Activated T-cell treated with anti-CD3 and anti-CD28 coated beads, Interleukin-2, amount 50 U/mL, for 1 hour (primary cell): Measurements from ENCODE around the gene LDLRAD4.
"Not testable (repeated sequence)": the region's sequence is repeated elsewhere in the genome, so short reads cannot be mapped to it uniquely, and the experiment has no call there.

Experiments used
- DNase-seq: peaks from one replicate; pipeline ENCODE4 v3.0.0-alpha.2; 2020

LDLRAD4 gene

DNA sequence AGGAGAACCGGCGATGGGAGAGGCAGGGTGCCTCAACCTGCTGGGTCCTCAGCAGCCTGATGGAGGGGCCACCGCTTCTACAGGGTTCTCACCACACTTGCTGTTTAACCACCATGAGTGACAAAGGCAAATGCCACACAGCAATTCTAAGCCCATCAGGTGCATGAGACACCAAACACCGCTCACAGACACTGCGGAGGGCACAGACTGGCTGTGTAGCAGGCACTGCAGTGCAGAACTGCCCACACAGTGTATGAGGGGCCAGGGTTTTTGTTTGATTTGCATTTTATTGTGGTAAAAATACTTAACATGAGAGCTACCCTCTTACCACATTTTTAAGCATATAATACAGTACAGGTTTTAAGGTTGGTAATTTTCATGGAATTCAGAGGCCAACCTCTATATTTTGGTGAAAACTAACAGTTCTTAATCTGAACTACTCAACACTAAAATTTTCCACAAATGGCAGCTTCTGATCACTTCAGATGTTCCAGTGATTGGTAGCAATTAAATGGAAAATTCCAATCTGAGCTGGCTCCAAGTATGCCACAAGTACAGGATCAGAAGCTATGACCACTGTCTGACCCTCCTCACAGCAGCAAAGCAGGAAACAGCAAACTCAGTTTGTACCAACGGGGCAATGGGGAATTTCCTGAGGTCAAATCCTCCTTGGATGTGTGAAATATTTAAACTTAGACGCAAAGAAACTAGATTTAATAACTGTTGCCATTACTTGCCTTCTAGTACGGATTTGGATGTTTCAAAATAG, 440.1 kb downstream of the LDLRAD4 start:
- DNase-seq, result no peak

DNA sequence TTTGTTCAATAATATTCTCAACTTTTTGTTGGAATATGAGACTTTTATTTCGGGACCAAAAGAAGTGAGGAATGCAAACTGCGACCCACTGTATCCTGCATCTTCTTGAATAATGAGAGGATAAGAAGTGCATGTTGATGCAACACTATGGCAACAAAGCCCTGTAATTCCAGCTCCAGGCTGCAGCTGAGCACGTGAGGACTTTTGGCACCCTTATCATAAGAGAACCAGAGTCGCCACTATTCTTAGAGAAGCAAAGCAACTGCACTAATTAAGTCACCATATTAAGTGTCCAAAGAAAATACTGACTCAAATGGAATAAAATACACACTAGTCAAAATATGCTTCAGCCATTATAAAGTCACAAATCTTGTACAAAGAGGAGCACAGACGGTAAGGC, 441.9 kb downstream of the LDLRAD4 start:
- no peak for DNase-seq

GRCh38 chr18:13661051-13661778, 442.7 kb downstream of the LDLRAD4 start:
- DNase-seq, result no peak

DNA sequence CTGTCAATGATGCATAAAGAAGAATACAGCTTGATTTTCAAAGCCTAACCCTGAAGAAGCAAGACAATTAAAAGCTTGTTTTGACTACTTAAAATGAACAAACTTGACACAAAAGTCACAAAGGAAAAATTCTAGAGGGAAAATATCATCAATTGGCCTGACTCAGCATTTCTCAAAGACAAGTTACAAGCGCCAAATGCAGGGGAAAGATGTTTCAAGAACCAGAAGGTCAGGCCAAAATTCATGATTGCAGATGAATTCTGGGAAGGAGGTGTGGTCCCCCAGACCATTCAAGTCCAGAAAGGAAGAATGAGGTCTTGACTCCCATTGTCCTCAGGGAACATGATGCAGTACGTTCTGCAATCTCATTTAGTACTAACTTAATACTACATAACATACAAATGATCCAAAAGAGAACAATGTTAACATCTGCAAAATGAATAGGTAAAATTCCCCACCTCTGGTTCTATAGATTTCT, 443.3 kb downstream of the LDLRAD4 start:
- no peak for DNase-seq

GRCh38 chr18:13672657-13673056, 454.1 kb downstream of the LDLRAD4 start:
- no peak for DNase-seq

DNA sequence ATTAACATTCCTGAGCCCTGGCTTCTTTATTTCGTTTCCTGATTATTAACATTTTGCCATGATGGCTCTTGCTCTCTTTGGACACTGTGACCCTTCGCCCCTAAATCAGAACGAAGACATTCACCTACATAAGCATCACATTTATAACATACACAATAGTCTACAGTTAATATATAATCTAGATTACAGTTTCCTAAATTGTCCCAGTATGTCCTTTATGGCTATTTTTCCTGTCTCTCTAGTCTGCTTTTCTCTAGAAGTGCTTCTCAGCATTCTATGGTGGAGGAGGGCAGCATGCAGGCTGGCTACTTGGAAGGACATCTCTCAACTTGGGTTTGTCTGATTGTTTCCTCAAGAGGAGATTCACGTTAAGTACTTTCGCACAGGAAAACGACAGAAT, 457.9 kb downstream of the LDLRAD4 start:
- no peak for DNase-seq

DNA sequence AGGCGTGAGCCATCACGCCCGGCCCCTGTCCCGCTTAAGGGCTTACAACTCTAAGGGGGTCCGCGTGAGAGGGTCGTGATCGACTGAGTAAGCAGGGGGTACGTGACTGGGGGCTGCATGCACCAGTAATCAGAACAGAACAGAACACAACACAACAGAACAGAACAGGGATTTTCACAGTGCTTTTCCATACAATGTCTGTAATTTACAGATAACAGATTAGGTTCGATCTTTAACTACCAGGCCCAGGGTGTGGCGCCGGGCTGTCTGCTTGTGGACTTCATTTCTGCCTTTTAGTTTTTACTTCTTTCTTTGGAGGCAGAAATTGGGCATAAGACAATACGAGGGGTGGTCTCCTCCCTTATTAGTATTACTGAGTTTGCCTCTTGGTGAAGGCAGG, 458.8 kb downstream of the LDLRAD4 start:
- DNase-seq, result not testable (repeated sequence)

- no peak for DNase-seq
Observed at GRCh38 chr18:13680612-13681011, 462.1 kb downstream of the LDLRAD4 start.

- no peak for DNase-seq
Observed at GRCh38 chr18:13681701-13682100, 463.1 kb downstream of the LDLRAD4 start.

DNA sequence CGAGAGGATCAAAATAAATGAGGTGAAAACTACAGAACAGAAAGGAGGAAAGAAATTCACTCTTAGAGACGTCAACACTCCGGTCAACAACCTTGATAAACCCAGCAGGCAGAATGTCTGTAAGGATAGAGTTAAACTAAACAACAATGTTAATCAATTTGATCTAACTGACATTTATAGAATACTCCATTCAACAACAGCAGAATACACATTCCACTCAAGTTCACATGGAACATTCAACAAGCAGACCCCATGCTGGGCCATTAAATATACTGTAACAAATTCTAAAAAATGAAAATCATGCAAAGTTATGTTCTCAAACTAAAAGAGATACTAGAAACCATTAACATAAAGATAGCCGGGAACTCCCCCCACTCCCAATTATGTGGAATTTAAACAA, 466.0 kb downstream of the LDLRAD4 start:
- DNase-seq, result no peak

- no peak for DNase-seq
Observed at GRCh38 chr18:13688191-13689136, 469.9 kb downstream of the LDLRAD4 start.

GRCh38 chr18:13690060-13690459, 471.5 kb downstream of the LDLRAD4 start:
- DNase-seq, result not testable (repeated sequence)

DNA sequence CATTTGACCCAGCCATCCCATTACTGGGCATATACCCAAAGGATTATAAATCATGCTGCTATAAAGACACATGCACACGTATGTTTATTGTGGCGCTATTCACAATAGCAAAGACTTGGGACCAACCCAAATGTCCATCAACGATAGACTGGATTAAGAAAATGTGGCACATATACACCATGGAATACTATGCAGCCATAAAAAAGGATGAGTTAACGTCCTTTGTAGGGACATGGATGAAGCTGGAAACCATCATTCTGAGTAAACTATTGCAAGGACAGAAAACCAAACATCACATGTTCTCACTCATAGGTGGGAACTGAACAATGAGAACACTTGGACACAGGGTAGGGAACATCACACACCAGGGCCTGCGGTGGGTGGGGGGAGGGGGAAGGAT, 476.8 kb downstream of the LDLRAD4 start:
- not testable (repeated sequence) for DNase-seq

DNA sequence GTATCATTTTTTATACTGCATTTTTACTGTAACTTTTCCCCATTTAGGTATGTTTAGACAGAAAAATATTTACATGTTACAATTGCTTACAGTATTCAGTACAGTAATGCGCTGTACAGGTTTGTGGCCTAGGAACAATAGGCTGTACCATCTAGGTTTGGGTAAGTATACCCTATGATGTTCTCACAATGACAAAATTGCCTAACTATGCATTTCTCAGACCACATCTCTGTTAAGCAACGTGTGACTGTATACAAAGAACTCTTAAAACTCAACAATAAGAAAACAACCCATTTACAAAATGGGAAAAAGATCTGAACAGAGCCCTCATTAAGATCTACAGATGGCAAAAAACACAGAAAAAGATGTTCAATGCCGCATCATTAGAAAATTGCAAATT, 478.4 kb downstream of the LDLRAD4 start:
- DNase-seq, result no peak

DNA sequence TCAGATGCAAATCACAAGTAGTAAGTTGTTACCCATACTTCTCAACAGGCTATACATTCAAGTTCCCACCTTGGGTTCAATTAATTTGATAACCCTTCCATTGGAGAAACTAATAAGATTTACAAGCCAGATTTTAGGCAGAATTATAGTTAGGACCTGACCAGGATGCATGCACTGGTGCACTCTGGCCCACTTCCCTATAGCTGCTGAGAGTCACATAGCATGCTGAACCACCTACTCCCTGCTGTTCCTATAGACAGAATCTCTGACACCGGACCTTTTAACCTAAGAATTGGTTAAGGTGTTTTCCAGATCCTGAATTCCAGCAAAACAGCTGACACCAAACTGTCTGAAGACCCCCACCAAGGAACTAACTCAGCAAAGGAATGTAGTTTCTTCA, 481.6 kb downstream of the LDLRAD4 start:
- no peak for DNase-seq
